Gastrocnemius medialis (tissue), 4 donors: ENCODE data around the gene TMEM191C.

Source experiments
- CTCF ChIP-seq, 5 experiments: fragments of 450-650 bp in 3 of 5; fragments of 200-600 bp in 2 of 5; sonication (generic) in 2 of 5; IDR thresholded peaks in 4 of 5; conservative IDR thresholded peaks in 1 of 5; 1 replicate in 4 of 5; 2 replicates in 1 of 5; pipeline ENCODE4 v1.5.1; 2016 to 2019; ENCODE audit warnings: antibody characterized with exemption in 5 of 5, mild to moderate bottlenecking in 3 of 5, moderate library complexity in 3 of 5
- POLR2A ChIP-seq, 2 donors: fragments of 450-650 bp; IDR thresholded peaks; one replicate each; pipeline ENCODE4 v1.6.1; 2017; ENCODE audit warnings: antibody characterized with exemption in 2 of 2, mild to moderate bottlenecking in 2 of 2, moderate library complexity in 2 of 2

GRCh38 chr22:21450320-21450831 is 16.8 kb upstream of the TMEM191C start:
- TF ChIP-seq CTCF (IDR thresholded peaks at IDR 0.05 in 4 of 5, conservative IDR thresholded peaks at IDR 0.05 in 1 of 5) (no peak), POLR2A (IDR thresholded peaks at IDR 0.05) (no peak)
